ENCODE data around the gene MRPL40. TPM values are rescaled to one million over a fixed set of nuclear protein-coding genes. Genes with fewer than 3 reads are reported as not detected.
A peak's percentile ranks its signal among the peaks of the same experiment; 100 is the strongest.

MRPL40 gene
- total and polyA plus RNA-seq, 8 donors = 10.4 to 32.0 (median 14.8) TPM

DNA sequence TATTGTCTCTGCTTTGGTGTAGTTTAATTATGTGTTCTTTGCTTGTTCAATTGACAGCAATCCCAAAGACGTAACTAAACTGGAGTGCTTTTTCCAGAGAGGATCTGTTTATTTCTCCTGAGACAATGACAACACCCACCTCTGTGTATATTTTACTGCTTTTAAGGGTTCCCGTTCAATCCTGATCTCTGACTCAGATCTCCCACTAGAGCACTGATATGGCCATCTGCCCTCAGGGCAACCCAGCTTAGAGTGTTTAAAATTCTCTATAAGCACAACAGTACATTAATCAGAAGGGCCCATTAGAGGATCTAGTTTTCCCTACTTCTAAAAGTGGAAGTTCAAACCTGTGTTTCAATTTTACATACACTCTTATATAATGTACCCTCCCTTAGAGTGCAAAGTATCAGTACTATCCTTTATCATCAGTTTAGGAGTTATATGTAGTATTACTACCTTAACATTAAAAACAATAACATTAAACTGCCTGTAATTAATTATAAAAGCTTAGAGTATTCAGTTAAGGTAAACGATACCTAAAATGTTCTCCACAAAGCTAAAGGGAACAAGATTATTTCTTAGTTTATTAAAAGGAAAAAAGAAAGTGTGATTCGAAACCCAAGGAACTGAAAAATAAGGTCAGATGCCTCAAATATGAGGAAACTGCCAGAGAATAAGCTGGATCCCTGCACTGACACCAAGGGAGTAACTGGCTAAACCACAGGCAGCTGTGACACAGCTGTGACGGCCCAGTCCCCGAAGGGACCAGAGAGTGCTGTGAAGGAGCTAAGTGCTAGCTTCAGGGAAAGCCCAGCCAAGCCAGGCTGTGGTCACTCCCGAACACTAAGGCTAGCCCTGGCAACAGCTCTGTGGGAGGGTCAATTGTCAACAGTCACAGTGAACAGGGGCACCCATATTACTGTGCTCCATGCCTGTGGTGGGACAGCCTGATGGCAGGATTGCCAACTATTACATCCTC is 31.4 kb downstream of the MRPL40 start:
- intact Hi-C loops (cut with DNase I) = no loop called here
- Histone ChIP-seq H3K4me3 (no peak overlapping the region), H3K36me3 (peaks cover 0 to 65% (median 16%) of the 10 kb centered on the region in 3 donors), H3K9me3 (no peaks in the 10 kb centered on the region), H3K4me1 (no peaks in the 10 kb centered on the region), H3K27ac (no peak overlapping the region), H3K27me3 (no peaks in the 10 kb centered on the region)
- WGBS, 2 donors = 79 to 81% methylated on average over 7 of the region's 7 CpGs
- FAIRE-seq = no peak
- TF ChIP-seq, protein P1, sequence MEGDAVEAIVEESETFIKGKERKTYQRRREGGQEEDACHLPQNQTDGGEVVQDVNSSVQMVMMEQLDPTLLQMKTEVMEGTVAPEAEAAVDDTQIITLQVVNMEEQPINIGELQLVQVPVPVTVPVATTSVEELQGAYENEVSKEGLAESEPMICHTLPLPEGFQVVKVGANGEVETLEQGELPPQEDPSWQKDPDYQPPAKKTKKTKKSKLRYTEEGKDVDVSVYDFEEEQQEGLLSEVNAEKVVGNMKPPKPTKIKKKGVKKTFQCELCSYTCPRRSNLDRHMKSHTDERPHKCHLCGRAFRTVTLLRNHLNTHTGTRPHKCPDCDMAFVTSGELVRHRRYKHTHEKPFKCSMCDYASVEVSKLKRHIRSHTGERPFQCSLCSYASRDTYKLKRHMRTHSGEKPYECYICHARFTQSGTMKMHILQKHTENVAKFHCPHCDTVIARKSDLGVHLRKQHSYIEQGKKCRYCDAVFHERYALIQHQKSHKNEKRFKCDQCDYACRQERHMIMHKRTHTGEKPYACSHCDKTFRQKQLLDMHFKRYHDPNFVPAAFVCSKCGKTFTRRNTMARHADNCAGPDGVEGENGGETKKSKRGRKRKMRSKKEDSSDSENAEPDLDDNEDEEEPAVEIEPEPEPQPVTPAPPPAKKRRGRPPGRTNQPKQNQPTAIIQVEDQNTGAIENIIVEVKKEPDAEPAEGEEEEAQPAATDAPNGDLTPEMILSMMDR (IDR thresholded peaks at IDR 0.05) = no peak
- ATAC-seq = peak in 1 of 4 donors; percentile 27
- DNase-seq = no peak

DNA sequence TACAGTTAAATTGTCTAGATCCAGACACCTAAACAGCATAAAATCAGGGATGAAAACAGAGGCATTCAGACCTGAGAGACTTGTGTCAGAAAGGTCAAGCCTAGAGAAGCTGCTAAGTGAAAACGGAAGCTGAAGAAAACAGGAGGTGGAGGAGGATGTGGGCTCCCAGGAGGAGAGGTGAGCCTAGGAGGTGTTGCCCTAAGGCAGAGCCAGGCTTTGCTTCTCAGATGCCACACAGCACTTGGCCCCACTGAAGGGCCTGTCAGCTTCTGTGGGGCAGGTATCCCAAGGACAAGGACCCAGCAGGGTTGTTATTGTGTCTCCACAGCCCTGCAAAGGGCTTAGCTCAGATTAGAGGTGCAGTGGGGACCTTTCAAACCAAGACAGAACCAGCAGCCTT is 32.2 kb downstream of the MRPL40 start:
- Histone ChIP-seq H3K9me3 (no peaks in the 10 kb centered on the region), H3K36me3 (peaks cover 0 to 72% (median 21%) of the 10 kb centered on the region in 3 donors), H3K4me1 (no peaks in the 10 kb centered on the region), H3K27ac (no peak overlapping the region), H3K4me3 (no peak overlapping the region), H3K27me3 (no peaks in the 10 kb centered on the region)
- 64 to 71% methylated on average over 1 of the region's 1 CpG for WGBS, 2 donors
- TF ChIP-seq, protein P1 (IDR thresholded peaks at IDR 0.05) = no peak
- DNase-seq (no peak), ATAC-seq (no peak), FAIRE-seq (no peak)
- intact Hi-C loops (cut with DNase I) = no loop called here

DNA sequence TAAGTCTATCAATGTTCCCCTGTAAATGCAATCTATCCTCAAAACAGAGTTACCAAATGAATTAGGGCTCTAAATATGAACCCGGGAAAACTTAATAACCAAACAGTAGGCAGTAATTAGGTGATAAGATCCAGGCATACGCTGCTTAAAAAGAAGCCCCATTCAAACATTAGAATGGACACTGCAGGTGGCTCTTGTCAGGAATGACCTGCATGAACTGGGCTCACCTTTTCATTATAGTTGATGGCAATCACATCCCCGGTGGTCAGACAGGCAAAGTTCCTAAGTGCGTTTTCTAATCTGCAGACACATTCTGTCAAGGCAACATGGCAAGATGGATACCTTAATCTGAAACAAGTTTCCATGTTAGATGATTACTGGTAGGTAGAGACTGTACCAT is 32.6 kb downstream of the MRPL40 start:
- intact Hi-C loops (cut with DNase I) = no loop called here
- ATAC-seq (no peak), DNase-seq (no peak), FAIRE-seq (no peak)
- Histone ChIP-seq H3K4me1 (no peaks in the 10 kb centered on the region), H3K27me3 (no peaks in the 10 kb centered on the region), H3K36me3 (peaks cover 3 to 77% (median 22%) of the 10 kb centered on the region in 3 donors), H3K4me3 (no peak overlapping the region), H3K9me3 (no peaks in the 10 kb centered on the region), H3K27ac (no peak overlapping the region)
- TF ChIP-seq, protein P1 (IDR thresholded peaks at IDR 0.05) = no peak
- WGBS, 2 donors = 83 to 85% methylated on average over 4 of the region's 4 CpGs

DNA sequence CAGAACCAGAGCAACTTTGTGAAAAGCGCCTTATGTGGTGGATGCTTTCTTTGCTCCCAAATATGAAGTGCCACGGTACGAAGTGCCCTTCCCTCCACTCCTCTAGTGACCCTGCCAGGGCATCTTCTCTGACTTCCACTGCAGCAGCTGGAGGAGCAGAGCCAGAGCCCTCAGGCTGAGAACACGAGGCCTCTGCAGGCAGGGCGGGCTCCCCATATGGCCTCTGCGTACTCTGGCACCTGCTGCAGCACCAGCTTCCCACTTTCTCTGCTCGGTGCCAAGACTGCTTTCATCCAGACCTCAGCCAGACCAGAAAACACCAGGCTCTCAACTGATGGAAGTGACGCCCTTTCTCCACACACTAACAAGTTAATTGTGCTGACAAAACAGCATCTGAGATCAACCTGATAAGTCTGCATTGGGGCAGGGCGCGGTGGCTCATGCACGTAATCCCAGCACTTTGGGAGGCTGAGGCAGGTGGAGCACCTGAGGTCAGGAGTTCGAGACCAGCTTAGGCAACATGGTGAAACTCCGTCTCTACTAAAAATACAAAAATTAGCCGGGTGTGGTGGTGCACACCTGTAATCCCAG is 33.9 kb downstream of the MRPL40 start:
- FAIRE-seq (no peak), ATAC-seq (no peak), DNase-seq (no peak)
- H3K9me3 ChIP-seq = no peaks in the 10 kb centered on the region
- H3K27ac ChIP-seq = no peak overlapping the region
- no peaks in the 10 kb centered on the region for H3K4me1 ChIP-seq
- intact Hi-C loops (cut with DNase I) = no loop called here
- H3K27me3 ChIP-seq = no peaks in the 10 kb centered on the region
- peaks cover 4 to 76% (median 32%) of the 10 kb centered on the region in 3 donors for H3K36me3 ChIP-seq
- WGBS, 2 donors = 83 to 89% methylated on average over 14 of the region's 14 CpGs
- H3K4me3 ChIP-seq = no peak overlapping the region
- TF ChIP-seq, protein P1 (IDR thresholded peaks at IDR 0.05) = no peak
